K562 (cell line): Measurements from ENCODE around the gene KPTN. TPM values are rescaled to one million over a fixed set of nuclear protein-coding genes. Genes with fewer than 3 reads are reported as not detected.

Experiments used
- ATAC-seq: fragments of 200-7000 bp; cut with Tn5 transposase; 3 replicates; pipeline ENCODE4 v1.9.1; 2020; ENCODE audit warnings: moderate library complexity
- BruUV-seq: library from RNA; stranded (reverse); fragments of 400-500 nt; replicated peaks from 2 replicates; lab custom pipeline; 2021; lab: Mats Ljungman, UMichigan
- CTCF ChIA-PET: fragments of 300-600 bp; formaldehyde crosslinking; extraction: SDS; loops from one replicate; lab custom pipeline; 2021; ENCODE audit warnings: low intra/inter-chr PET ratio; lab: Yijun Ruan, JAX
- POLR2A ChIA-PET: fragments of 300-600, 350-650 bp; sonication (Branson Sonifier 250); formaldehyde crosslinking; extraction: SDS; loops from one replicate; lab custom pipeline; 2021; ENCODE audit warnings: antibody characterized with exemption, inconsistent platforms; lab: Yijun Ruan, JAX
- DNase-seq, 4 experiments: peaks; one replicate each; pipeline versions ENCODE4 v3.0.0 to v3.0.0-alpha.2; 2011 to 2018; ENCODE audit warnings: low spot score in 3 of 4, mixed read lengths in 3 of 4; ENCODE audit errors: extremely low read depth in 1 of 4
- FAIRE-seq: peaks from 2 replicates; lab custom pipeline; 2011; peaks lifted over from hg19 to GRCh38; lab: Jason Lieb, UNC
- H2AFZ ChIP-seq: 2 replicates; pipeline ENCODE4 v1.6.0; 2011; ENCODE audit warnings: low read depth, low read length, control low read depth, inconsistent platforms
- H3K27ac ChIP-seq: fragments of 200-600 bp; 3 replicates; pipeline ENCODE4 v1.8.0; 2011; ENCODE audit warnings: low read depth, mild to moderate bottlenecking, control low read depth, inconsistent platforms, low read length, moderate library complexity, mixed read lengths; ENCODE audit errors: extremely low read depth
- H3K27me3 ChIP-seq, 2 experiments: fragments of 300-600 bp in 1 of 2; 2 replicates in 1 of 2; 3 replicates in 1 of 2; pipeline versions ENCODE4 v1.6.0 to v1.8.0; 2011; ENCODE audit warnings: inconsistent platforms in 2 of 2, low read length in 2 of 2, mild to moderate bottlenecking in 1 of 2, mixed read lengths in 1 of 2, moderate library complexity in 1 of 2; ENCODE audit not compliant: control insufficient read depth in 2 of 2, insufficient read depth in 2 of 2
- H3K36me3 ChIP-seq: fragments of 300-600 bp; 3 replicates; pipeline ENCODE4 v1.8.0; 2011; ENCODE audit warnings: mild to moderate bottlenecking, low read length, inconsistent platforms; ENCODE audit not compliant: control insufficient read depth, insufficient read depth
- H3K4me1 ChIP-seq, 2 experiments: fragments of 200-600 bp in 1 of 2; replicated peaks in 1 of 2; 2 replicates in 1 of 2; 3 replicates in 1 of 2; pipeline versions ENCODE4 v1.5.1 to v1.8.0; 2011; ENCODE audit warnings: inconsistent platforms in 2 of 2, low read length in 2 of 2, mild to moderate bottlenecking in 1 of 2, mixed read lengths in 1 of 2, moderate library complexity in 1 of 2; ENCODE audit not compliant: control insufficient read depth in 2 of 2, insufficient read depth in 2 of 2
- H3K4me2 ChIP-seq: 2 replicates; pipeline ENCODE4 v1.6.1; 2011; ENCODE audit warnings: low read length, control low read depth, inconsistent platforms, mixed read lengths; ENCODE audit not compliant: insufficient read depth
- H3K4me3 ChIP-seq: fragments of 200-600 bp; sonication (generic), shearing (Covaris generic); 2 replicates; pipeline ENCODE4 v1.5.1; 2016; ENCODE audit warnings: control low read depth, inconsistent platforms
- H3K79me2 ChIP-seq: fragments of 200-600 bp; 3 replicates; pipeline ENCODE4 v1.8.0; 2011; ENCODE audit warnings: low read length, inconsistent platforms; ENCODE audit not compliant: control insufficient read depth, insufficient read depth
- H3K9ac ChIP-seq, 2 experiments: 2 replicates each; pipeline versions ENCODE4 v1.6.0 to v1.6.1; 2011; ENCODE audit warnings: low read depth in 2 of 2, low read length in 2 of 2, control low read depth in 1 of 2, inconsistent platforms in 1 of 2, mild to moderate bottlenecking in 1 of 2, mixed read lengths in 1 of 2; ENCODE audit not compliant: insufficient read depth in 1 of 2
- H3K9me1 ChIP-seq: one replicate; pipeline ENCODE4 v1.6.0; 2011; ENCODE audit warnings: inconsistent platforms, mild to moderate bottlenecking, low read length, moderate library complexity; ENCODE audit not compliant: control insufficient read depth, insufficient read depth
- H3K9me3 ChIP-seq: replicated peaks from 2 replicates; pipeline ENCODE4 v1.5.1; 2011; ENCODE audit warnings: low read depth, low read length, inconsistent platforms; ENCODE audit not compliant: control insufficient read depth, insufficient read depth
- H4K20me1 ChIP-seq: replicated peaks from 2 replicates; pipeline ENCODE4 v1.6.1; 2011; ENCODE audit warnings: low read length, inconsistent platforms, mixed read lengths; ENCODE audit not compliant: control insufficient read depth, insufficient read depth
- AFF1 ChIP-seq, 2 experiments: fragments of 450-650 bp; IDR thresholded peaks; 2 replicates each; pipeline ENCODE4 v1.6.1; 2018; ENCODE audit warnings: mild to moderate bottlenecking in 2 of 2, low read depth in 1 of 2; ENCODE audit not compliant: partially characterized antibody in 2 of 2
- PREB ChIP-seq: sonication (generic); formaldehyde crosslinking; IDR thresholded peaks from 2 replicates; pipeline ENCODE4 v1.8.1; 2023; ENCODE audit warnings: mild to moderate bottlenecking, missing genetic modification reagents
- WGBS: fragments of 100-300 bp; shearing (Covaris generic); methylation state at CpG from one replicate; pipeline ENCODE4 v1.1.6; 2016; ENCODE audit warnings: low coverage, mixed read lengths; ENCODE audit not compliant: insufficient coverage; ENCODE audit errors: missing lambda C conversion rate; 5-methylcytosine and 5-hydroxymethylcytosine counted together
- in situ Hi-C: fragments of 300-500 bp; cut with MboI; formaldehyde crosslinking; loops from 4 replicates; pipeline ENCODE4 v1.15.0; 2018; ENCODE audit warnings: inconsistent platforms, mixed read lengths
- intact Hi-C: fragments of 100-400 bp; cut with micrococcal nuclease; formaldehyde crosslinking; loops from 2 replicates; pipeline ENCODE4 v1.14.2; 2022
- polyA plus RNA-seq, 8 experiments: library from polyadenylated mRNA; depleted of rRNA in 4 of 8; stranded (reverse) in 5 of 8; unstranded in 3 of 8; fragments of >200 nt; fragmentation: Nextera tagmentation in 2 of 8; fragmentation: Illumina TruSeq in 1 of 8; extraction: Ambion mirVana in 2 of 8; extraction: Trizol in 1 of 8; gene quantifications; 2 replicates each; pipeline versions ENCODE4 v1.2.1 to v1.2.3, GENCODE V29; 2011 to 2014; ENCODE audit warnings: inconsistent platforms in 1 of 8, missing spikeins in 1 of 8
- total RNA-seq, 7 experiments: library from RNA; depleted of rRNA in 6 of 7; stranded (reverse); fragments of >200 nt in 6 of 7; fragmentation: Illumina TruSeq in 2 of 7; extraction: Trizol in 2 of 7; gene quantifications; 2 replicates each; pipeline versions ENCODE4 v1.2.1 to v1.2.3, GENCODE V29; 2011 to 2021; ENCODE audit warnings: low replicate concordance in 1 of 7

The KPTN gene
- total and polyA plus RNA-seq, 9 of the 15 experiments (the other 6 are each of a cell fraction or from before 2014, with no cell fraction given): 0.56 to 18.2 (median 8.5) TPM

- Histone ChIP-seq H3K9ac (no peak overlapping the region), H3K36me3 (no peaks in the 10 kb centered on the region), H4K20me1 (peaks cover 16% of the 10 kb centered on the region; the same call in 1 of the 2 replicates), H3K4me3 (no peak overlapping the region), H3K9me1 (no peaks in the 10 kb centered on the region), H3K27me3 (peaks cover 0 to 13% of the 10 kb centered on the region in 2 experiments; a peak in 1 of 5 replicates), H3K4me2 (no peak overlapping the region), H3K27ac (no peak overlapping the region), H3K79me2 (no peaks in the 10 kb centered on the region), H3K9me3 (no peaks in the 10 kb centered on the region)
- WGBS: 22% methylated on average over 1 of the region's 1 CpG
- BruUV-seq: no TSS peak
- FAIRE-seq (no peak), DNase-seq (peak in 1 of 4 experiments; percentile 6)
- in situ Hi-C loops: no loop called here
- CTCF ChIA-PET: no interaction called here
- TF ChIP-seq AFF1 (IDR thresholded peaks at IDR 0.05; ENCODE audit: low read depth in 1 of 2, partially characterized antibody in 2 of 2) (peak in 1 of 2 experiments; percentile 20), PREB (CRISPR knock-in tag) (no peak)
- TF ChIP-seq, all 486 proteins: peak for 1
- Histone ChIP-seq H2AFZ (no peak overlapping the region), H3K4me1 (peaks cover 3 to 26% of the 10 kb centered on the region in 2 experiments; a peak in 3 of 5 replicates)
- intact Hi-C loops: no loop called here
- POLR2A ChIA-PET: interaction anchor here (0.6 to 1.6 kb wide), 6 partner anchors 14 to 275 kb away, joined by 3 to 6 read pairs (median 3); no protein-coding TSS in a partner anchor
- ATAC-seq: no peak
These were observed 50.9 kb downstream of the KPTN start for GRCh38 chr19:47433121-47433520.
